ENCODE data around the gene FBXL7. TPM values are rescaled to one million over a fixed set of nuclear protein-coding genes. Genes with fewer than 3 reads are reported as not detected.

FBXL7 gene
- total and polyA plus RNA-seq, 4 donors = 1.9 to 15.5 (median 6.6) TPM

GRCh38 chr5:15609076-15609725 lies 109.2 kb downstream of the FBXL7 start:
- Histone ChIP-seq H3K36me3 (ENCODE audit: control insufficient read depth in 4 of 4, insufficient read depth in 4 of 4, low read length in 4 of 4) (no peaks in the 10 kb centered on the region), H3K9me3 (ENCODE audit: control insufficient read depth in 4 of 4, insufficient read depth in 3 of 4, low read length in 3 of 4) (peaks cover 0 to 2% (median 0%) of the 10 kb centered on the region in 4 donors), H3K9ac (ENCODE audit: insufficient read depth in 1 of 2, low read length in 2 of 2) (no peak overlapping the region), H3K27me3 (ENCODE audit: control insufficient read depth in 3 of 3, insufficient read depth in 3 of 3, low read length in 2 of 3) (no peaks in the 10 kb centered on the region), H3K4me3 (no peak overlapping the region), H3K4me1 (ENCODE audit: control insufficient read depth in 5 of 5, insufficient read depth in 5 of 5, low read length in 5 of 5) (peaks cover 0 to 8% (median 4%) of the 10 kb centered on the region in 5 donors), H3K27ac (ENCODE audit: low read depth in 1 of 2, low read length in 1 of 2) (no peak overlapping the region)
- no peak for DNase-seq
- WGBS, 2 donors = 91 to 95% methylated on average over 3 of the region's 3 CpGs
- ATAC-seq (ENCODE audit: insufficient read depth, low FRiP score) = no peak
- TF ChIP-seq CTCF (IDR thresholded peaks at IDR 0.05; ENCODE audit: control extremely low read depth, extremely low read depth) = no peak

- WGBS, 2 donors = 74 to 76% methylated on average over 2 of the region's 2 CpGs
- Histone ChIP-seq H3K27ac (ENCODE audit: low read depth in 1 of 2, low read length in 1 of 2) (no peak overlapping the region), H3K9me3 (ENCODE audit: control insufficient read depth in 4 of 4, insufficient read depth in 3 of 4, low read length in 3 of 4) (peaks cover 0 to 2% (median 0%) of the 10 kb centered on the region in 4 donors), H3K36me3 (ENCODE audit: control insufficient read depth in 4 of 4, insufficient read depth in 4 of 4, low read length in 4 of 4) (no peaks in the 10 kb centered on the region), H3K9ac (ENCODE audit: insufficient read depth in 1 of 2, low read length in 2 of 2) (no peak overlapping the region), H3K4me3 (no peak overlapping the region), H3K4me1 (ENCODE audit: control insufficient read depth in 5 of 5, insufficient read depth in 5 of 5, low read length in 5 of 5) (peaks cover 0 to 8% (median 4%) of the 10 kb centered on the region in 5 donors), H3K27me3 (ENCODE audit: control insufficient read depth in 3 of 3, insufficient read depth in 3 of 3, low read length in 2 of 3) (no peaks in the 10 kb centered on the region)
- DNase-seq = no peak
- no peak for ATAC-seq (ENCODE audit: insufficient read depth, low FRiP score)
- TF ChIP-seq CTCF (IDR thresholded peaks at IDR 0.05; ENCODE audit: control extremely low read depth, extremely low read depth) = no peak
Measured at GRCh38 chr5:15610216-15610615, 110.2 kb downstream of the FBXL7 start.

GRCh38 chr5:15611008-15611407 lies 111.0 kb downstream of the FBXL7 start:
- H3K27me3 ChIP-seq (ENCODE audit: control insufficient read depth in 3 of 3, insufficient read depth in 3 of 3, low read length in 2 of 3) = no peaks in the 10 kb centered on the region
- no peaks in the 10 kb centered on the region for H3K36me3 ChIP-seq (ENCODE audit: control insufficient read depth in 4 of 4, insufficient read depth in 4 of 4, low read length in 4 of 4)
- H3K27ac ChIP-seq (ENCODE audit: low read depth in 1 of 2, low read length in 1 of 2) = no peak overlapping the region
- no peak overlapping the region for H3K9ac ChIP-seq (ENCODE audit: insufficient read depth in 1 of 2, low read length in 2 of 2)
- no peak for ATAC-seq (ENCODE audit: insufficient read depth, low FRiP score)
- DNase-seq = no peak
- TF ChIP-seq CTCF (IDR thresholded peaks at IDR 0.05; ENCODE audit: control extremely low read depth, extremely low read depth) = no peak
- 96% methylated on average over 2 of the region's 2 CpGs for WGBS, 2 donors
- peaks cover 0 to 10% (median 4%) of the 10 kb centered on the region in 5 donors for H3K4me1 ChIP-seq (ENCODE audit: control insufficient read depth in 5 of 5, insufficient read depth in 5 of 5, low read length in 5 of 5)
- H3K9me3 ChIP-seq (ENCODE audit: control insufficient read depth in 4 of 4, insufficient read depth in 3 of 4, low read length in 3 of 4) = peaks cover 0 to 2% (median 0%) of the 10 kb centered on the region in 4 donors
- H3K4me3 ChIP-seq = no peak overlapping the region
